ENCODE data around the gene LIPC. TPM values are rescaled to one million over a fixed set of nuclear protein-coding genes. Genes with fewer than 3 reads are reported as not detected.
A peak's percentile ranks its signal among the peaks of the same experiment; 100 is the strongest.

The LIPC gene
- total RNA-seq, 1 donor from 2014 or later = not detected

GRCh38 chr15:58528188-58528870, 96.5 kb downstream of the LIPC start:
- Histone ChIP-seq H3K27me3 (no peaks in the 10 kb centered on the region), H3K4me1 (peaks cover 9 to 42% of the 10 kb centered on the region in 2 donors), H3K9me3 (no peaks in the 10 kb centered on the region), H3K27ac (peak overlapping the region in 1 of 2 donors; percentile 10), H3K4me3 (no peak overlapping the region), H3K36me3 (no peaks in the 10 kb centered on the region)
- no peak for DNase-seq (ENCODE audit: low spot score in 2 of 2)
- intact Hi-C loops (cut with DNase I) = no loop called here
- TF ChIP-seq CTCF (IDR thresholded peaks at IDR 0.05) = no peak

GRCh38 chr15:58529041-58529440, 97.2 kb downstream of the LIPC start:
- Histone ChIP-seq H3K36me3 (no peaks in the 10 kb centered on the region), H3K27me3 (no peaks in the 10 kb centered on the region), H3K4me1 (peaks cover 6 to 35% of the 10 kb centered on the region in 2 donors), H3K9me3 (no peaks in the 10 kb centered on the region), H3K27ac (no peak overlapping the region), H3K4me3 (no peak overlapping the region)
- DNase-seq (ENCODE audit: low spot score in 2 of 2) = no peak
- no peak for TF ChIP-seq CTCF (IDR thresholded peaks at IDR 0.05)
- intact Hi-C loops (cut with DNase I) = no loop called here

DNA sequence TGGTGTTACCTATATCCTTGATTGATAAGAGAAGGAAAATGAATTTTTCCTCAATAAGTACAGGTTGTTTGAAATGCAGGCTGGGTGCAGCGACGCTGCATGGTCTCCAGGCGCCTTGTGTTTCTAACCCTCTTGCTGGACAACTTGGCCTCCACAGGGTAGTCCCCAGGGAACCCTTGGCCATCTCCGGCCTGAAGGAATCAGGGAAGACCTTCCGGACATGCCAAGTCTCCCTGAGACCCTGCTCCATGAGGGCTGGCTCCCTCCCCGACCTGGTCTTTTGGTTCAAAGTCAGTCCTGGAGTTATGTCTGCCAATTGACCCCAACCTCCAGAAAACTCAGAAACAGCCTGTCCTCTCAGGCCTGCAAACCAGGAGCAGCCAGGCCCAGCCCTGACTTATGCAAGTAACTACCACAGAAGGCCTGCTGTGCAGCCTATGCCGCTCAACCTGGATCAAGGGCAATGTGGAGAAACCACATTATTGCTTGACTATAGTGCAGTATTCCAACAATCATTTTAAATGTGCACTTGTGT, 98.3 kb downstream of the LIPC start:
- no peak overlapping the region for H3K27ac ChIP-seq
- peaks cover 6 to 34% of the 10 kb centered on the region in 2 donors for H3K4me1 ChIP-seq
- H3K4me3 ChIP-seq = no peak overlapping the region
- no peak for TF ChIP-seq CTCF (IDR thresholded peaks at IDR 0.05)
- H3K9me3 ChIP-seq = no peaks in the 10 kb centered on the region
- no peak for DNase-seq (ENCODE audit: low spot score in 2 of 2)
- no peaks in the 10 kb centered on the region for H3K27me3 ChIP-seq
- intact Hi-C loops (cut with DNase I) = no loop called here
- H3K36me3 ChIP-seq = no peaks in the 10 kb centered on the region

- Histone ChIP-seq H3K4me1 (peaks cover 0 to 16% of the 10 kb centered on the region in 2 donors), H3K36me3 (no peaks in the 10 kb centered on the region), H3K4me3 (no peak overlapping the region), H3K27me3 (no peaks in the 10 kb centered on the region), H3K27ac (no peak overlapping the region), H3K9me3 (no peaks in the 10 kb centered on the region)
- intact Hi-C loops (cut with DNase I) = no loop called here
- no peak for TF ChIP-seq CTCF (IDR thresholded peaks at IDR 0.05)
- DNase-seq (ENCODE audit: low spot score in 2 of 2) = no peak
Measured at GRCh38 chr15:58532126-58532525, 100.3 kb downstream of the LIPC start.

DNA sequence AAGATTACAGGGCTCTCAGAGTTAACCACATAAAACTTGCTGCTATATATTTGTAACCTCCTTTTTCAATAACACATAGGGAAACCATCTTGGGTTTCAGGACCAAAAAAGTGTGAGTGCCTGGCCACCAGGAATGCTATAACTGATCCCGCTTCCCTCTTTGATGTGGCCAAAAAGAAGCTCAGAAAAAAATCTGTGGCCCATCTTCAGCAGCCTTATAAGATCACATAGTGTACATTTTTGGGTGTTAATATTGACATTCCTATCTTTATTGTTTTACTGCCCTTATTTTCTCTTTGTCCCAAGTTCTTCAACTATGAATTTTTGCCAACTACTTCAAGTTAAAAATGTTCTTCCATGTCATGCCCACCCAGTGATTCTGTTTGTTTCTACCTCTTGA, 102.8 kb downstream of the LIPC start:
- Histone ChIP-seq H3K4me1 (no peaks in the 10 kb centered on the region), H3K9me3 (no peaks in the 10 kb centered on the region), H3K27me3 (no peaks in the 10 kb centered on the region), H3K36me3 (no peaks in the 10 kb centered on the region), H3K4me3 (no peak overlapping the region), H3K27ac (no peak overlapping the region)
- intact Hi-C loops (cut with DNase I) = no loop called here
- no peak for TF ChIP-seq CTCF (IDR thresholded peaks at IDR 0.05)
- no peak for DNase-seq (ENCODE audit: low spot score in 2 of 2)

All from ascending aorta (tissue), 2 donors.